BLaER1 treated with 17β-estradiol and CSF1 and Interleukin-3, amounts not matched to agents 10 nM and 100 nM (cell line): ENCODE results near the gene MYH4.

Source experiments
- H3K27ac ChIP-seq, 11 experiments: shearing (Covaris generic); formaldehyde crosslinking; 2 replicates each; pipeline ENCODE4 v1.8.1; 2022
- H3K27me3 ChIP-seq, 11 experiments: shearing (Covaris generic); formaldehyde crosslinking; 2 replicates each; pipeline ENCODE4 v1.8.1; 2022
- H3K36me3 ChIP-seq, 11 experiments: shearing (Covaris generic); formaldehyde crosslinking; 2 replicates each; pipeline ENCODE4 v1.8.1; 2022
- H3K4me1 ChIP-seq, 10 experiments: shearing (Covaris generic); formaldehyde crosslinking; 2 replicates each; pipeline ENCODE4 v1.8.1; 2022
- H3K4me2 ChIP-seq, 11 experiments: shearing (Covaris generic); formaldehyde crosslinking; 2 replicates each; pipeline ENCODE4 v1.8.1; 2022
- H3K4me3 ChIP-seq, 10 experiments: shearing (Covaris generic); formaldehyde crosslinking; 2 replicates each; pipeline ENCODE4 v1.8.1; 2022
- H3K9ac ChIP-seq, 11 experiments: shearing (Covaris generic); formaldehyde crosslinking; 2 replicates each; pipeline ENCODE4 v1.8.1; 2022
- H3K9me3 ChIP-seq, 11 experiments: shearing (Covaris generic); formaldehyde crosslinking; replicated peaks in 1 of 11; 2 replicates each; pipeline ENCODE4 v1.8.1; 2022
- H4K20me1 ChIP-seq, 11 experiments: shearing (Covaris generic); formaldehyde crosslinking; 2 replicates each; pipeline ENCODE4 v1.8.1; 2022
- Cebpa-rat ChIP-seq, 11 experiments: shearing (Covaris generic); IDR thresholded peaks; 2 replicates each; pipeline ENCODE4 v1.8.1; 2022

MYH4 gene

DNA sequence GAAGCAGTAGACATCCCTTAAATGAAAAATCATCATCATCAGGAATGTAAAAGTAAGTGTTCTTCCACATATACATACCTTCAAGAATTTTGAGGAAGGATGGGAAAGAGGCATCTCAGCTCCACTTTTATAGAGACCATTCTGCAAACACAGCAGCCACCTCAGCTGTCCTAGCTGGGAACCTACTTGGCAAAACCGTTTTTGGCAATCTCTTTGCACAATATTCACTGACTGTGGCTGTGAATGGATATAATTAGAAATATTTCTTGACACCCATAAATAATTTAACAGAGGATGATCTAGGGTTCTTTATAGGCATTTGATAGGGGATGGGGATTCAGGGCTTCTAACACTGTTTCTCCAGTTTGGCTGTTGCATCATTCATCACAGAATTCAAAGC is at the start of gene MYH4:
Gene MYH4, minus strand, starts transcription at position 101 of the 400 bp plus-strand sequence. CDS start 2,814 bp downstream, outside the sequence.
- no peak for TF ChIP-seq Cebpa-rat (IDR thresholded peaks at IDR 0.05)
- Histone ChIP-seq H3K9me3 (0 out of 22 replicates have a peak, but pooled peaks cover 0 to under 1% (median 0%) of the 10 kb centered on the region in 11 experiments), H3K9ac (no peak within 1 kb of the TSS), H3K4me1 (no peaks in the 10 kb centered on the region), H3K27me3 (no peaks in the 10 kb centered on the region), H4K20me1 (no peaks in the 10 kb centered on the region), H3K4me2 (no peak within 1 kb of the TSS), H3K4me3 (no peak within 1 kb of the TSS), H3K27ac (no peak within 1 kb of the TSS), H3K36me3 (no peaks in the 10 kb centered on the region)

DNA sequence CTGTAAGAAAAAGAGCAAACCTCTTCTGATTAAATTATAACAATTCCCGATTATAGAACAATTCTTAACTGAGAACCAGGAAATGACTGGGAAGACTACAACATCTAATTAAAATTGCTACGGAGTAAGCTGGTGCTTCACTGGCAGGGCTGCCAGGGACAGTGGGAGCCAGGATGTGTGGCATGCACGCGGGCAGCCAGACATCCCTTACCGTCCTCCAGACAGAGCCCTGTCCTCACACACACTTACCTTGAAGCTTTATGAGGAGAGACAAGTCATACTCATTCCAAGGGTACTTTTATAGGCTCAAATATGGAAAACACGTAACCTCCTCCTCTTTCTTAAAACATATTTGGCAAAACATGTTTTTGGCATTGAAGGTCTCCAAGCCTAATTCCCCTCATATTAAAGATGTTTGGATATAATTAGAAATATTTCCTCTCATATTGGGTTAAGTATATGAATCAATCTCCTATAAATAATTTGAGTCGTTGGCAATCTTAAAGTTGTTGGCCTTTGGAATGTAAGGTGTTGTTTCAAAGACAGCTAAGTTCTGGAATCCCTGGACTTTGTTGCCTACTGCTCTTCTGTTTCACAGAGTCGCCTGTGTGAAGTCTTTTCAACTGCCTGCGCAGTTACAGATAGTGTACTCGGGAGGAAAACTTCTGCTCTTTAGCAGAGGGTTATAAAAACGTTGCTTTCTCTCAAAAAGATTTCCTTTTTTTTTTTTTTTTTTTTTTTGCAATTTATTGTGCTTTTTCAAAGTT is 49.1 kb upstream of the MYH4 start, which contains the start of gene MYH1:
Gene MYH1, minus strand, starts transcription at position 272 of the 767 bp plus-strand sequence. CDS start 1,900 bp downstream, outside the sequence.
- Histone ChIP-seq H3K4me1 (no peaks in the 10 kb centered on the region), H4K20me1 (no peaks in the 10 kb centered on the region), H3K4me3 (no peak within 1 kb of the TSS), H3K27ac (no peak within 1 kb of the TSS), H3K9me3 (no peaks in the 10 kb centered on the region), H3K9ac (no peak within 1 kb of the TSS), H3K27me3 (no peaks in the 10 kb centered on the region), H3K36me3 (no peaks in the 10 kb centered on the region), H3K4me2 (no peak within 1 kb of the TSS)
- no peak for TF ChIP-seq Cebpa-rat (IDR thresholded peaks at IDR 0.05)

DNA sequence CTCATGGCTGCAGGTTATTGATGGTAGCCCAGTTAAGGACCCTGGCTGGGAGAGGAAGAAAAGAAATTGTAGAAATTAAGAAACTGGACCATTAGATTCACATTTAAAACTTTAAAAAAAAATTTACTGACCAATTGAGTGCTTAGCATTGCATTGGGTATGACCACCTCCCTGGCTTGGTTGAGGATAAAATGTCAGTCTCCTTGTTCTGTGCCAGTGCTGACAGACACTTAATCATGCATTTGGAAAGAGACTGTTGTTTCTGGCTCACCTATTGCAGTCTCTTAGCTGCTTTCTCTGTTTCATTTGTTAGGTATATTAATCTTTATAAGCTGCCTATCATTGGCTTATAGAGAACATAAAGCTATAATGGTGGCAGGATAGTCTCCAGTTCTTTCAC is 47.3 kb upstream of the MYH4 start:
- no peak overlapping the region for H3K27ac ChIP-seq
- H3K27me3 ChIP-seq = no peaks in the 10 kb centered on the region
- H3K9ac ChIP-seq = no peak overlapping the region
- no peaks in the 10 kb centered on the region for H3K4me1 ChIP-seq
- no peak for TF ChIP-seq Cebpa-rat (IDR thresholded peaks at IDR 0.05)
- H3K4me2 ChIP-seq = no peak overlapping the region
- H3K9me3 ChIP-seq = no peaks in the 10 kb centered on the region
- H4K20me1 ChIP-seq = no peaks in the 10 kb centered on the region
- no peak overlapping the region for H3K4me3 ChIP-seq
- no peaks in the 10 kb centered on the region for H3K36me3 ChIP-seq

DNA sequence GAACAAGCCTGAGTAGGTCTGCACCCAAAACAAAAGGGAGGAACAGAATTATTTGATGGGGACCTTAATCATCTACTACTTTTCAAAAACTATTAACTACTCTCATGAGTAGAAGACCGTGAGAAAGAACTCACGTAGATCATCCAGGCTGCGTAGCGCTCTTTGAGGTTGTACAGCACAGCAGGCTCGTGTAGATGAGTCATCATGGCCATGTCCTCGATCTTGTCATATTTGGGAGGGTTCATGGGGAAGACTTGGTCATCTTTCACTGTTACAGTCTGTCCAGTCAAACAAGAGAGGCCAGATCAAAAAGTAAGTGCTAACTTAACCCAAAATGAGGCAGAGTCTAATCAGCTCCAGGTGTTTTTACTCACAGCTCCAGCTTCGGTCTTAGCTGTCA is 46.7 kb upstream of the MYH4 start:
- Histone ChIP-seq H3K4me2 (no peak overlapping the region), H3K9me3 (no peaks in the 10 kb centered on the region), H3K27me3 (no peaks in the 10 kb centered on the region), H3K27ac (no peak overlapping the region), H3K9ac (no peak overlapping the region), H3K4me1 (no peaks in the 10 kb centered on the region), H3K36me3 (no peaks in the 10 kb centered on the region), H4K20me1 (no peaks in the 10 kb centered on the region), H3K4me3 (no peak overlapping the region)
- TF ChIP-seq Cebpa-rat (IDR thresholded peaks at IDR 0.05) = no peak

DNA sequence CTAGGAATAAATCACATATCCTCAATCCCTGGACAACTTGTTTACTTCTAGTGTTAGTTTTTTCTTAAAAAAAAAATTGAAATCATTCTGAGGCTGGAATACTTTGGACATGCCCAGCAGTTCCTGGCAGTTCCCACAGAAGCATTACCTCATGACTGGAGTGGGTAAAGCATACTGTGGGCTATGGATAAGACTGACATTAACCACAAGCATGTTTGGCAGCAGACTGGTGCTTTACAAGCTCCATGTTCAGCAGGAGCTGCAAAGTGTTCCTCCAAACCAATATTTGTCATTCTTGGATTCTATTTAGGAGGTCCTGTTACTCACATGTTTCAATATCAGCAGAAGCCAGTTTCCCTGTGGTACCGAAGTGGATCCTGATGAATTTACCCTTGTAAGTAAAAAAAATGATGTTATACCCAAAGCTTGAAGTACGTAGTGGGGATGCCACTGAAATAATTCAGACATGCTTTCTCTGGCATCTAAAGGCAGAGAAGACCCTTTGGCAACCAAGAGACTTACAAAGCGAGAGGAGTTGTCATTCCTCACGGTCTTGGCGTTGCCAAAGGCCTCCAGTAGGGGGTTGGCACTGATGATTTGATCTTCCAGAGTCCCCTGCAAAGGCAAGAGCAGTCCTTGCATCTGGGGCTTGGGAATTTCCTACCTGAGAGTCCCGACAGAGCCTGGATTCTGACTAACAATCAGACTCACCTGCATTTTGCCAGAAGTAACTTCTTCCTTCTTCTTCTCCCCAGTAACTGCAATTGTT is 44.1 kb upstream of the MYH4 start:
- Histone ChIP-seq H3K27ac (no peak overlapping the region), H4K20me1 (no peaks in the 10 kb centered on the region), H3K27me3 (no peaks in the 10 kb centered on the region), H3K4me3 (no peak overlapping the region), H3K9me3 (no peaks in the 10 kb centered on the region), H3K9ac (no peak overlapping the region), H3K36me3 (no peaks in the 10 kb centered on the region), H3K4me2 (no peak overlapping the region), H3K4me1 (no peaks in the 10 kb centered on the region)
- no peak for TF ChIP-seq Cebpa-rat (IDR thresholded peaks at IDR 0.05)

DNA sequence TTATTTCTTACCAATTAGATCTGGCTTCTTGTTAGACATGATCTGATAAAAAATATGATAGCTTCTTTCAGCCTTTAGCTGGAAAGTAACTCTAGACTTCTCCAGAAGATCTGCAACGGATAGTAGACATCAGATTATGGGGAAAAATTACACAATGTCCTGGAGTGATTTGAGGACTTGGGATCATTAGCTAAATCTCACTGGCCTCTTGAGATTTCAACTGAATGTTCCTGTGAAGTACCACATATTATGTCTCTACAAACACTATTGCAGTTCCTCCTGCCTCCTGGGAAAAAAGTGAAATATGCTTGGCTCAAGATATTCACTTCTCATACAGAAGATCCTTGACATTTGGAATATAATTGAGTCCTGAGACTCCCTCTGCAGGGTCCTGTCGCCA is 43.5 kb upstream of the MYH4 start:
- H4K20me1 ChIP-seq = no peaks in the 10 kb centered on the region
- H3K9me3 ChIP-seq = no peaks in the 10 kb centered on the region
- no peaks in the 10 kb centered on the region for H3K27me3 ChIP-seq
- no peaks in the 10 kb centered on the region for H3K4me1 ChIP-seq
- no peak overlapping the region for H3K4me3 ChIP-seq
- no peak overlapping the region for H3K27ac ChIP-seq
- TF ChIP-seq Cebpa-rat (IDR thresholded peaks at IDR 0.05) = no peak
- H3K36me3 ChIP-seq = no peaks in the 10 kb centered on the region
- no peak overlapping the region for H3K9ac ChIP-seq
- H3K4me2 ChIP-seq = no peak overlapping the region

DNA sequence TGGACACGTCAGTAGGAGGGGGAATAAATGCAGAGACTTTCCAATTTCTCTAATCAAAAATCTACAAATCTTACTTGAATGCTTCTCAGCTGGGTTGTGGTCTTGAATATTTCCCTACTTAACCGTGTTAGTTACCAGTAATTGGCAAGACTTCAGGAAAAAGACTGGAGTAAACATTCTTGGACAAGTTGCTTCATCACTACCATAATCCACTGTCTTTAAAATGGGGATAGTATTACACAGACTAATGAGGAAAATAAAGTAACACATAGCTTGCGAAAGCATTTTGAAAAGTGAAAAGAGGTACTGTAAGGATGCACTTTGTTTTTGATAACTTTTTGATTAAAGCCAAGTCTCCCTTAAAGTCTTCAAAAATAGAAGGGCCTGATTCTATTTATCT is 30.6 kb upstream of the MYH4 start:
- no peak overlapping the region for H3K9ac ChIP-seq
- no peak overlapping the region for H3K4me2 ChIP-seq
- no peak overlapping the region for H3K4me3 ChIP-seq
- no peaks in the 10 kb centered on the region for H3K9me3 ChIP-seq
- no peaks in the 10 kb centered on the region for H3K4me1 ChIP-seq
- no peak for TF ChIP-seq Cebpa-rat (IDR thresholded peaks at IDR 0.05)
- H3K27ac ChIP-seq = no peak overlapping the region
- no peaks in the 10 kb centered on the region for H3K27me3 ChIP-seq
- no peaks in the 10 kb centered on the region for H3K36me3 ChIP-seq
- H4K20me1 ChIP-seq = no peaks in the 10 kb centered on the region

DNA sequence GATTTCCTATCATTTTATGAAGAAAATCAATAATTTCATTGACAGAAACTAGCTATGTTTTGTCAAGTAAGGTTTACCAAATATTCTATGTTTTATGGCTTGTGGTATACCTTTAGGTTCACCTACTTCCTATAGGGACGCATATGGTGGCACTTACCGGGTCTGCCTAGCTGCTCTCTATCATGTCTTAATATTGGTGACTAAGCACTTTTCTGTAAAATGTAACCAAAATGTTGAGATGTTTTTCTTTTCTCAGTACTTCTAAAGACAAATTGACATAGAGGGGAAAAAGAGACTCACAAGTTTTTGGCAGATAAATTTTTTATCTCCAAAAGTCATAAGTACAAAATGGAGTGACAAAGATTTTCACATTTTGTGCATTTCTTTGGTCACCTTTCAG is 22.6 kb upstream of the MYH4 start:
- Histone ChIP-seq H3K9ac (no peak overlapping the region), H3K4me3 (no peak overlapping the region), H3K36me3 (0 out of 22 replicates have a peak, but pooled peaks cover 0 to 3% (median 0%) of the 10 kb centered on the region in 11 experiments), H3K27ac (no peak overlapping the region), H3K4me1 (no peaks in the 10 kb centered on the region), H3K27me3 (no peaks in the 10 kb centered on the region), H3K4me2 (no peak overlapping the region), H3K9me3 (peaks cover 31 to 42% (median 36%) of the 10 kb centered on the region in 11 experiments), H4K20me1 (no peaks in the 10 kb centered on the region)
- TF ChIP-seq Cebpa-rat (IDR thresholded peaks at IDR 0.05) = no peak

DNA sequence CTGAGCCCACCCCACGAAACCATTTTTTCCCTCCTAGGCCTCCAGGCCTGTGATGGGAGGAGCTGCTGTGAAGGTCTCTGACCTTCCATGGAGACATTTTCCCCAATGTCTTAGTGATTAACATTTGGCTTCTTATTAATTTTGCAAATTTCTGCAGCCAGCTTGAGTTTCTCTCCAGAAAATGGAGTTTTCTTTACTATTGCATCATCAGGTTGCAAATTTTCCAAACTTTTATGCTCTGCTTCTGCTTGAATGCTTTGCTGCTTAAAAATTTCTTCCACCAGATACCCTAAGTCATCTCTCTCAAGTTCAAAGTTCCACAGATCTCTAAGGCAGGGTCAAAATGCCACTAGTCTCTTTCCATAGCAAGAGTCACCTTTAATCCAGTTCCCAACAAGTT is 12.9 kb upstream of the MYH4 start:
- H3K9me3 ChIP-seq = peaks cover 47 to 70% (median 65%) of the 10 kb centered on the region in 11 experiments
- no peak overlapping the region for H3K4me2 ChIP-seq
- 0 out of 22 replicates have a peak, but pooled peaks cover 0 to 7% (median 0%) of the 10 kb centered on the region in 11 experiments for H3K36me3 ChIP-seq
- TF ChIP-seq Cebpa-rat (IDR thresholded peaks at IDR 0.05) = peak in 1 of 11 experiments; percentile 73; a peak in 1 of 22 replicates
- H3K4me3 ChIP-seq = 0 out of 20 replicates have a peak overlapping the region, but pooled peaks of 1 of the 10 experiments have one; percentile 25
- H3K27me3 ChIP-seq = no peaks in the 10 kb centered on the region
- H3K9ac ChIP-seq = no peak overlapping the region
- no peaks in the 10 kb centered on the region for H4K20me1 ChIP-seq
- no peaks in the 10 kb centered on the region for H3K4me1 ChIP-seq
- no peak overlapping the region for H3K27ac ChIP-seq
